SHP77 (cell line): Measurements from ENCODE around the gene LGALS16.
A peak's percentile ranks its signal among the peaks of the same experiment; 100 is the strongest.
"Not testable (repeated sequence)": the region's sequence is repeated elsewhere in the genome, so short reads cannot be mapped to it uniquely, and the experiment has no call there.

Experiments used
- DNase-seq, 2 experiments: peaks; one replicate each; lab custom pipeline; 2025; lab: John Stamatoyannopoulos, UW

The LGALS16 gene

DNA sequence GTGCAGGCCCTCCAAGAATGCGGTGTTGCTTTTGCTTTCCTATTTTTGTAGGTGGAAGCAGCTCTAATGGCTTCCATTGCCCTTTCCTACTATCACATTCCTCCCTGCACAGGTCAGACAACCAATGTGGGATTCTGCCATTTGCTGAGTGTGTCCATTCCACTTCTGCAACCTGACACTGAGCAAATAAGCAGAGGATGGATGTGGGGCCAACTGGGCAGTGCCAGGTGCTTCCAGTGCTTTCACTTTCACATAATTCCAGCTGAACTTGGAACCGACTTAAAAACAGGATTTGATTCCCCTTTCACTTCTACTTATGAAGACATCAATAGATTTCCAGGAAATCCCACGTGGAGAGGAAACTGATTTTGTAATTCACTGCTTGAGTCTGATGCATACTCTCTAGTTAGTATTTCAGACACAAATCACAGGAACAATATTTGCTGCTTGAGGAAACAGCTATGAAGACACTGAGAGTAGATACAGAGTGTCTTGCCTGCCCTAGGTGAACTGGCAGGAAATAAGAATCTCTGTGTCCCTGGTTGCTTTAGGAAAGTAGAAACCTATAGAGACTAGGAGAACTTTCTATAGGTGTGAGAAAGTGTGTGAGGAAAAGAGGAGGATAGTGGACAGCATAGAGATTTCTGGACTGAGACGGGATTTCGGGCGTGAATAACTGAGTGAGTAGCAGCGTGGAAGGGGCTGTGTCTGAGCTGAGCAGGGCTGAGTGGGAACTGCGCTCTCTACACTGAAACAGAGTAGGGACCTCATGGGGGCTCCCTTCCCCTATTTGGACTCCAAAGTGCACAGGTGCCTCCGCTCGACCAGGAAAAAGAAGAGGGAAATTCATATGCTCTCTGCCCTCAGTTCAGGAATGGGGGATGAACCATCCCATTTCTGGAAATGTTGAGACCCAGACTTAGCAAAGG is 22.5 kb downstream of the LGALS16 start:
- peak; percentile 83 to 92 for DNase-seq

GRCh38 chr19:39679056-39679790 is 23.5 kb downstream of the LGALS16 start:
- DNase-seq, result no peak

DNA sequence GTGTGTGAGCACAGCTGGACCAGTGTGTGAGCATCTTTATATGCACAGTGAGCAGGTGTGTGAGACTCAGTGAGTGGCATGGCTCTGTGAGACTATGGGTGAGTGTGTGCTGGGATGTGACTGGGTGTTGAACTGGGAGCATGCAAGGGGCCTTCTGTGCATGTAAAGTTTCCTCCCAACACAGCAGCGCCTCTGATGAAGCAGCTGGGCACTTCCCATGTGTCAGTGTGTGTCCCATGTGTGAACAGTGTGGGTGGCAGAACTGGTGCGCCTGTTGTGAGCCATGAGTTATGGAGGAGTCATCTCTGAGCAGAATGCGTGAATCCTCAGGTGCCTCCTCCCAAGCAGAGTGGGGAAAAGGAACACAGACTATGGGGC is 24.1 kb downstream of the LGALS16 start:
- DNase-seq, result no peak

GRCh38 chr19:39680593-39680992 is 24.9 kb downstream of the LGALS16 start:
- no peak for DNase-seq

DNA sequence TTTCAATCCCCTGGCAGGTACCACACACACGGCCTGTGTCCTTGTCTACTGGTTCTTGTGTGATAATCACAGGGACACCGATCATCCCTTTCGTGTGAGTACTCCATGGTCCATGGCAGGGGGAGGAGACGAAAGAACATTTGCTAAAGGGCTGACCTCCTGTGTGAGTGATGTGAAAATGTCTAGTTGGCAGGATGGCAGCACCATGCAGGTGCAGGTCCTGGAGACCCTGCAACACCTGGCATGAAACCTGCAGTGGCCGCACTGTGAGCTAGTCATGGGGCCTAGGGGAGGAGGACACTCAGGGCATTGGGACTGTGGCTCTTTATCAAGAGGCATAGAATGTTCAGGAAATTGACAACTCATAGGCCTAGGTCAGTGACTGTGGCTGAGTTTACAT is 25.7 kb downstream of the LGALS16 start:
- no peak for DNase-seq

DNA sequence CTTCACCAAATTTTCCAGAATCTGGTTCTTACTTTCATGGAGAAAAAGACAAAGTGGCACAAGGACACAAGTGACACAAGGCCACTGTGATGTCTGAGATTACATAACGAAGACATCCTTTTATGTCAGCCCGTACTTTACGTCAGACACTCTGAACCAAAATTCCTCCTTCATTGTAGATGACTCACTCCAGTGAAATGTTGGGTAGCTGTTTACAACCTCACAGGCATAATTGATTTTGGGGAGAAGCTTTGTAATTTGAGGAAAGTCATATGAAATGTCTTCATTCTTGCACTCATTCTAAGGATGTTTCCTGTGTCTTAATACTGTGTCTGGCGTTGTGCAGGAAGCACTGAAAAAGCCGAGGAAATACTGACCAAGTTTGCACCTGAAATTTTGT is 28.6 kb downstream of the LGALS16 start:
- DNase-seq, result no peak

DNA sequence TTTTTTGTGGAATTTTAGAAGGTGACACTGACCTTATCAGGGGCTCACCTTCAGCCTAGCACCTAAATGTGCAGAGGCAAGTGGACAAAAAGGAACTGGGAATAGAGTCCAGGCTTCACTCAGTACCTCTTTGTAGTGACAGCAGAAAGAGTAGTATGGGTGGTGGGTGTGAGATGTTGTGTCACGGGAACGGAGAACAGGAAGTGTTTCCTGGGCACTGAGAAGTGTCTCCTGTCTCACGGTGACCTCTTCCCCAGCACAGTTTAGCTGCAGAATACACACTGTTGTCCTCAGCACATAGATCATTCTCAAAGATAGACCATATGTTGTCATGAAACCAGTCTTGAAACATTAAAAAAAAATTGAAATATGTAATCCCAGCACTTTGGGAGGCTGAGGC is 31.0 kb downstream of the LGALS16 start:
- no peak for DNase-seq

GRCh38 chr19:39688637-39689036 is 32.9 kb downstream of the LGALS16 start:
- not testable (repeated sequence) for DNase-seq

GRCh38 chr19:39692166-39692565 is 36.5 kb downstream of the LGALS16 start:
- DNase-seq, result no peak

DNA sequence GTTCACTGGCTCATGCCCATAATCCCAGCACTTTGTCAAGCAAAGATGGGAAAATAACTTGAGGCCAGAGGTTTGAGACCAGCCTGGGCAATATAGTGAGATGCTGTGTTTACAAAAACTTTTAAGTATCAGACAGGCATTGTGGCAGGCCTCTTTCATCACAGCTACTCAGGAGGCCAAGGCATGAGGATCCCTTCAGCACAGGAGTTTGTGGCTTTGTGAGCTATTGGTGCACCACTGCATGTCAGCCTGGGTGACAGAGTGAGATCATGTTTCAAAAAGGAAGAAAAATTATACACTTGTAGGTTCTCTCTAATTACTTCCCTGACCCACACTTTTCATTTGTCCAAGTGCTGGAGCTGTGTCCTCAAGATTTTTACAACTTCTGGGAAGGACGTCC is 37.1 kb downstream of the LGALS16 start:
- DNase-seq, result no peak

DNA sequence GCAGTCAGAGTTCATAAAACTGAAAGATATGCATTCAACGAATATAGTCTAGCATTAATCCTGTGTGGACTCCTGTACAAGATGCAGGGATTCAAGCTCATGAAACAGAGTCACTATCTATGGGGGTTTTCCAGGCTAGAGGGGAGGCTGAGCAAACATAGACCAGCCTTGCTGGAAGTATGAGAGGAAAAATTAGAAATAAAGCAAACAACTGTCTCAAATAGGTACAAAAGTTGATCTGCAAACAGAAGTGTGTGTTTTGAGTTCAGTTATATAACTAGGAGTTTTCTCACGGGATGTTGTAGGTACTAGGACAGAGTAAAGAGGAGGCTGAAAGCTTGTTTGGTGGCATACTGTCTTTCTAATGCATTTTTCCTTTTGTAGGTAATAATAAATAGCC is 40.0 kb downstream of the LGALS16 start:
- DNase-seq, result no peak

DNA sequence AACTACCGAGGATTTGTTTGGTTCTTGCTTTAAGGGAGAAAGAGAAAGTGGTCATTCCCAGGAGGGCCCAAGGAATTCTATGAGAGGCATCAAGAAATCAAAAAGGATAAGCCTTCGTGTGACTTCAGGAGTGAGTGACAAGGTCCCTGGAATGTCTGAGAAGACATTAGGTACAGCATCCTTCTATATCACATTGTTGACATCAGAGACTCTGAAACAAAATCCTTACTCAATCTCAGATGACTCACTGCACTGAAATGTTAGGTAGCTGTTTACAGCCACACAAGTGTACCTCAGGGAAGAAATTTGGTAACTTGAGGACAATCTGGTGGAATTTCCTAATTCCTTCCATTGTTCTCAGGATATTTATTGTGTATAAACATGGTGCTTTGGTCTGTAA is 40.7 kb downstream of the LGALS16 start:
- no peak for DNase-seq

DNA sequence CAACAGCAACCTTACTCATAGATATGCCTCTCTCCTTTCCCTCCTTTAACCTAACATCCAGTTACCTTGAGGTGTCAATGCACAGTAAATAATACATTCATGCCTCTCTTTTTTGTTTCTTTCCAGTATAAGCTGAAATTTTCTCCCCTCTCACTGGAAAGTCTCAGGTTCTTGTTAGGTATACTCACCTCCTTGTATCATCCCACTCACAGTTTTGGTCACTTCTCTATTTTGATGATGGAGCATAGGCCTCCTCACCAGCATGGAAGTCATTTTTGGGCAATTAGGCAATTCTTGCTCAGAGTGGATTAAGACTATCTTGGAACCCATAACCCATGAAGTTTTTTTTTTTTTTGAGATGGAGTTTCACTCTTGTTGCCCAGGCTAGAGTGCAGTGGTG is 42.8 kb downstream of the LGALS16 start:
- DNase-seq, result no peak

- no peak for DNase-seq
Observed at GRCh38 chr19:39701291-39701690, 45.6 kb downstream of the LGALS16 start.

DNA sequence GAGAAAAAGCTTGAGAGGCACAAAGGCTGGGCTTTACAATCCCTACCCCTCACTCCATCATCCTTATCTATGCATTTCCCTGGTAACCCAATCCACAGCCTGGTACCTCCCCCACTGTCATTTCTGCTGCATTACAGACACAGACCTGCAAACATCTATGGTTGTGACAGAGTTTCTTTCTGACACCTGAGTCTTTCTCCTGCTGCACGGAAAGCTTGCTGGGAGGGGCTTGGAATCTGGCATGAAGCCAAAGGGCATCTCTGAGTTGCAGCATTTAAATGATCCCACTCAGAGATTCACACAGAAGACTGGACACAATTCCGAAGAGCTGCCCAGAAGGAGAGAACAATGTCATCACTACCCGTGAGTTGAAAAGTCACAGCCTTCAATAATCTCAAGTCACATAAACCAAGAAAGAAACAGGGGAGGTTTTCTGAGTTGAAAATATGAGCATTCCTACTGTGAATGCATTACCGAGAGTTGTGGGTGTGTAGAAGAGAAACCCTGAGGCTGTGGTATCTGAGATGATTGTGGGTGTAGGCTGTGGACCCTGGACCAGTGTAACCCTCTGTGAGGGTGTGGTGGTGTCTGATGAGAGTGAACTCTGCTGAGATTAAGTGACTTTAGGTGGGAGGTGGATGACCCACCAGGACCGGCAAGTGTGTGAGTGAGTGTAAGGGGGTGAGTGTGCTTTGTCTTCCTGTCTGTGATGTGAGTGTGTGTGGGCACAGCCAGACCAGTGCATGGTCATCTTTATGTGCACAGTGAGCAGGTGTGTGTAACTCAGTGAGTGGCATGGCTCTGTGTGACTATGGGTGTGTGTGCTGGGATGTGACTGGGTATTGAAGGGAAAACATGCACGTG is 48.7 kb downstream of the LGALS16 start, which contains the start of gene LGALS14:
LGALS14 (plus strand) TSS at position 301 of the 864 bp plus-strand sequence; CDS start at position 349, 48 bp downstream.
- DNase-seq, result peak in 1 of 2 experiments; percentile 14

DNA sequence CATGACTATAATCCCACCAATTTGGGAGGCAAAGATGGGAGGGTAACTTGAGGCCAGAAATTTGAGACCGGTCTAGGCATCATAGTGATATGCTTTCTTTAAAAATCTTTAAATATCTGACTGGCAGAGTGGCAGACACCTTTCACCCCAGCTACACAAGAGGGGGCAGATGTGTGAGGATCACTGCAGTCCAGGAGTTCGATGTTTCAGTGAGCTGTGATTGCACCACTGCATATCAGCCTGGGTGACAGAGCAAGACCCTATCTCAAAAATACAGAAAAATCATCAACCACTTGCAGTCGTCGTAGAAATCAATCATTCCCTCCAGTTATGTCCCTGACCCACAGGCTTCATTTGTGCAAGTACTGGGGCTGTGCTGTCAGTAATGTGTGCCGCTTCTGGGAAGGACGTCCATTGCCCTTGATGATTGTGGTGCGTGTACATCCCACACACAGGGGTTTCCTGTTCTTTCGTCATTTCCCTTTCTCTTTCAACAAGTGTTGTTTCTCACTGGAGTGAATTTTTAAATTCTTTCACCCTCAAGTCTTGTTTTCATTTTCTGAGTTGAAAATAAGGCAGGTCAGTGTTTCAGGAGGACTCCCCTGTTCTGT is 50.0 kb downstream of the LGALS16 start:
- no peak for DNase-seq

DNA sequence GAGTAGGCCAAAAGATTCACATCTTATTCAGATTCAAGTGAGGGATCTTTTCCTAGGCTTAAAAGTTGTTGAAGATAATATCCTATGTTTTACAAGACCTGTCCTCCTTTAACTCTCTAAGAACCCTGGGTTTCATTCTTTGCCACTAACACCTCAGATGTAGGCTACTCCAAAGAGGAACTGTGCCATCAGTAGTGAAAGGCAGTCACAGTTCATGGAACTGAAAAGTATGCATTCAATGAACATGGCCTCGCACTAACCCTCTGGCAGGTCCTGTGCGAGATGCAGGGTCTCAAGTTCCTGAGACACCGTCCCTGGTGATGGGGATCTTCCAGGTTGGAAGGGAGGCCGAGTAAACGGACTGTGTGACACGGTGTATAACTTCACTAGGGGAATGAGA is 52.9 kb downstream of the LGALS16 start:
- DNase-seq, result no peak

DNA sequence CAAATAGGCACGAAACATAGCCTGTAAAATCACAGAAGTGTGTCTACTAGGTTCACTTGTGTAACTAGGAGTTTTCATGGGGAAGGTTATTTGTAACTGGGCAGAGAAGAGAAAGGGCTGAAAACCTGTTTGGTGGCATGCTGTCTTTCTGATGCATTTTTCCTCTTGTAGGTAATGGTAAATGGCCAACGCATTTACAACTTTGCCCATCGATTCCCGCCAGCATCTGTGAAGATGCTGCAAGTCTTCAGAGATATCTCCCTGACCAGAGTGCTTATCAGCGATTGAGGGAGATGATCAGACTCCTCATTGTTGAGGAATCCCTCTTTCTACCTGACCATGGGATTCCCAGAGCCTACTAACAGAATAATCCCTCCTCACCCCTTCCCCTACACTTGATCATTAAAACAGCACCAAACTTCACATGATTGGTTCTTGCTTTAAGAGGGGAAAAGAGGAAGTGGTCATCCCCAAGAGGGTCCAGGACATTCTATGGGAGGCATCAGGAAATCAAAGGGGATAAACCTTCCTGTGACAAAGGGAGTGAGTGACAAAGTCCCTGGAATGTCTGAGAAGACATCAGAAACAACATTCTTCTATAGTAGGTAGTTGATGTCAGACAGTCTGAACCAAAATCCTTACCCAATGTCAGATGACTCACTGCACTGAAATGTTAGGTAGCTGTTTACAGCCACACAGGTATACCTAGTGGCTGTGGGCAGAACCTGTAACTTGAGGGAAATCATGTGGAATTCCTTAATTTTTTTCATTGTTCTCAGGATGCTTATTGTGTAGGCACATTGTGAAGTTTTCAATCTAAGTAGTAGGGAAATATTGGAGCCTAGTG is 53.5 kb downstream of the LGALS16 start:
- DNase-seq, result no peak
